ENCODE measurements around the gene SUGCT. TPM values are rescaled to one million over a fixed set of nuclear protein-coding genes. Genes with fewer than 3 reads are reported as not detected.
"Not testable (repeated sequence)": the region's sequence is repeated elsewhere in the genome, so short reads cannot be mapped to it uniquely, and the experiment has no call there.

SUGCT gene
- total and polyA plus RNA-seq, 2 of the 13 experiments (the other 11 are each of a cell fraction or from before 2014, with no cell fraction given), result 10.1 to 22.2 TPM

DNA sequence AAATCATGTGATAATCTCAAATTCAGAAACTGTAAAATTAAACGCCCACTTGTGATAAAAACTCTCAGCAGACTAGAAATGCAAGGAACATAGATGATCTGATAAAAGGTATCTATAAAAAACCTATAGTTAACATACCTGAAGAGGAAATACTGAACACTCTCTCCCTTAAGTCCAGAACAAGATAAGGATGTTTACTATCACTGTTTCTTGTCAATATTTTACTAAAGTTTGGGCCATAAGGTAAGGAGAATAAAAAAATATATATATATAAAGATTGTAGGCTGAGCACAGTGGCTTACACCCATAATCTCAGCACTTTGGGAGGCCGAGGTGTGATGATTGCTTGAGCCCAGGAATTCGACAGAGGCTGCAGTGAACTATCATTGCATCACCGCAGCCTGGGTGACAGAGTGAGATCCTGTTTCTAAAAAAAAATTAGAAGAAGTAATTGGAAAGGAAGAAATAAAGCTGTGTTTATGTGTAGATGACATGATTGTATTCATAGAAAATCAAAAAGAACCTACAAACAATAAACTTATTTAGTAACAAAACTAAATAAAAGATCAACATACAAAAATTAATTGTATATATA lies 28.8 kb upstream of the SUGCT start:
- intact Hi-C loops (cut with micrococcal nuclease; ENCODE audit: unreplicated experiment) (no loop called here), in situ Hi-C loops (cut with HindIII; ENCODE audit: extremely low pct_ligation_motif_present, low pct_unique_long_range_greater_than_20kb) (no loop called here)
- no peak overlapping the region for H3K4me3 ChIP-seq (replicated peaks in 1 of 3; ENCODE audit: insufficient read depth in 1 of 3, low read depth in 2 of 3, low read length in 3 of 3)
- no peak overlapping the region for H2AFZ ChIP-seq (ENCODE audit: low read length)
- H3K36me3 ChIP-seq (replicated peaks in 1 of 2; ENCODE audit: control insufficient read depth in 1 of 2, insufficient read depth in 2 of 2, low read length in 2 of 2), result no peaks in the 10 kb centered on the region; a peak in 1 of 5 replicates
- no peak for ATAC-seq
- H3K4me2 ChIP-seq (ENCODE audit: low read depth, low read length), result no peak overlapping the region
- BruUV-seq (replicated peaks), result no TSS peak
- no peak for FAIRE-seq
- TF ChIP-seq CEBPB (IDR thresholded peaks at IDR 0.05; ENCODE audit: borderline replicate concordance, low read depth, low read length), result 0 out of 2 replicates have a peak, but pooled peaks have one; percentile 2
- TF ChIP-seq, protein P1, sequence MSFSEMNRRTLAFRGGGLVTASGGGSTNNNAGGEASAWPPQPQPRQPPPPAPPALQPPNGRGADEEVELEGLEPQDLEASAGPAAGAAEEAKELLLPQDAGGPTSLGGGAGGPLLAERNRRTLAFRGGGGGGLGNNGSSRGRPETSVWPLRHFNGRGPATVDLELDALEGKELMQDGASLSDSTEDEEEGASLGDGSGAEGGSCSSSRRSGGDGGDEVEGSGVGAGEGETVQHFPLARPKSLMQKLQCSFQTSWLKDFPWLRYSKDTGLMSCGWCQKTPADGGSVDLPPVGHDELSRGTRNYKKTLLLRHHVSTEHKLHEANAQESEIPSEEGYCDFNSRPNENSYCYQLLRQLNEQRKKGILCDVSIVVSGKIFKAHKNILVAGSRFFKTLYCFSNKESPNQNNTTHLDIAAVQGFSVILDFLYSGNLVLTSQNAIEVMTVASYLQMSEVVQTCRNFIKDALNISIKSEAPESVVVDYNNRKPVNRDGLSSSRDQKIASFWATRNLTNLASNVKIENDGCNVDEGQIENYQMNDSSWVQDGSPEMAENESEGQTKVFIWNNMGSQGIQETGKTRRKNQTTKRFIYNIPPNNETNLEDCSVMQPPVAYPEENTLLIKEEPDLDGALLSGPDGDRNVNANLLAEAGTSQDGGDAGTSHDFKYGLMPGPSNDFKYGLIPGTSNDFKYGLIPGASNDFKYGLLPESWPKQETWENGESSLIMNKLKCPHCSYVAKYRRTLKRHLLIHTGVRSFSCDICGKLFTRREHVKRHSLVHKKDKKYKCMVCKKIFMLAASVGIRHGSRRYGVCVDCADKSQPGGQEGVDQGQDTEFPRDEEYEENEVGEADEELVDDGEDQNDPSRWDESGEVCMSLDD (CRISPR knock-in tag; IDR thresholded peaks at IDR 0.05; ENCODE audit: borderline replicate concordance), result no peak
- no peak for TF ChIP-seq ZNF788 (CRISPR knock-in tag; IDR thresholded peaks at IDR 0.05; ENCODE audit: borderline replicate concordance)
- no peak overlapping the region for H3K9ac ChIP-seq (ENCODE audit: insufficient read depth, low read depth, low read length)
- H3K27ac ChIP-seq (ENCODE audit: extremely low read length, insufficient read depth, low read length), result no peak overlapping the region
- no peaks in the 10 kb centered on the region for H4K20me1 ChIP-seq (ENCODE audit: insufficient read depth, low read length)
- no peaks in the 10 kb centered on the region for H3K79me2 ChIP-seq (ENCODE audit: insufficient read depth, low read length)
- H3K27me3 ChIP-seq (ENCODE audit: control insufficient read depth in 1 of 2, insufficient read depth in 2 of 2, low read length in 2 of 2), result no peaks in the 10 kb centered on the region
- no peaks in the 10 kb centered on the region for H3K4me1 ChIP-seq (ENCODE audit: insufficient read depth, low read length)
- no peaks in the 10 kb centered on the region for H3K9me3 ChIP-seq (ENCODE audit: low read length)
- DNase-seq (ENCODE audit: low spot score), result no peak
- ChIA-PET CTCF (ENCODE audit: low intra/inter-chr PET ratio, low total read pairs) (no interaction called here), POLR2A (no interaction called here)
- 77% methylated on average over 4 of the region's 4 CpGs for WGBS (ENCODE audit: low lambda C conversion rate)

DNA sequence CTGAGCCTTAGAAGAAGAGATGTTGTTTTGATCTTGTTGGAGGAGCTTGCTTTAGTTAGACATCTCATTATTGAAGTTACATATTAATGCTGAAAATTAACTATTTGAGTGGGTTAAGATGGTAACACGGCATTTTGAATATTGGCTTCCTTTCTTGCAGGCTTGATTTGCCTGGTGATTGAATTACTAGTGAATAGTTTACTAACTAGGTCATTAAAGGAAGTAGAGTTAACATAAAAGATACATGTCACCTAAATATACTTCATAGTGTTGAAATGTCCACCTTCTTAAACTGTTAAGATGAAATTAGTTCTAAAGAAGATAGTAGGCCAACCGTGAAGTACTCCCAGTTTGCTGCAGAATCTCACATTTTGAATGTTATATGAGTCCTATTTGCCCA lies 18.9 kb upstream of the SUGCT start:
- ATAC-seq (no peak), DNase-seq (ENCODE audit: low spot score) (no peak), FAIRE-seq (no peak)
- Histone ChIP-seq H3K9ac (ENCODE audit: insufficient read depth, low read depth, low read length) (no peak overlapping the region), H3K9me3 (ENCODE audit: low read length) (no peaks in the 10 kb centered on the region), H3K4me1 (ENCODE audit: insufficient read depth, low read length) (no peaks in the 10 kb centered on the region), H3K4me2 (ENCODE audit: low read depth, low read length) (no peak overlapping the region), H2AFZ (ENCODE audit: low read length) (no peak overlapping the region), H3K27me3 (ENCODE audit: control insufficient read depth in 1 of 2, insufficient read depth in 2 of 2, low read length in 2 of 2) (no peaks in the 10 kb centered on the region), H3K36me3 (replicated peaks in 1 of 2; ENCODE audit: control insufficient read depth in 1 of 2, insufficient read depth in 2 of 2, low read length in 2 of 2) (no peaks in the 10 kb centered on the region), H3K4me3 (replicated peaks in 1 of 3; ENCODE audit: insufficient read depth in 1 of 3, low read depth in 2 of 3, low read length in 3 of 3) (no peak overlapping the region), H4K20me1 (ENCODE audit: insufficient read depth, low read length) (no peaks in the 10 kb centered on the region), H3K27ac (ENCODE audit: extremely low read length, insufficient read depth, low read length) (no peak overlapping the region), H3K79me2 (ENCODE audit: insufficient read depth, low read length) (no peaks in the 10 kb centered on the region)
- CTCF ChIA-PET (ENCODE audit: low intra/inter-chr PET ratio, low total read pairs), result no interaction called here
- in situ Hi-C loops (cut with HindIII; ENCODE audit: extremely low pct_ligation_motif_present, low pct_unique_long_range_greater_than_20kb) (no loop called here), intact Hi-C loops (cut with micrococcal nuclease; ENCODE audit: unreplicated experiment) (no loop called here)
- no TSS peak for BruUV-seq (replicated peaks)
- 94% methylated on average over 2 of the region's 2 CpGs for WGBS (ENCODE audit: low lambda C conversion rate)
- POLR2A ChIA-PET, result no interaction called here
- no peak for TF ChIP-seq IKZF1 (IDR thresholded peaks at IDR 0.05)

DNA sequence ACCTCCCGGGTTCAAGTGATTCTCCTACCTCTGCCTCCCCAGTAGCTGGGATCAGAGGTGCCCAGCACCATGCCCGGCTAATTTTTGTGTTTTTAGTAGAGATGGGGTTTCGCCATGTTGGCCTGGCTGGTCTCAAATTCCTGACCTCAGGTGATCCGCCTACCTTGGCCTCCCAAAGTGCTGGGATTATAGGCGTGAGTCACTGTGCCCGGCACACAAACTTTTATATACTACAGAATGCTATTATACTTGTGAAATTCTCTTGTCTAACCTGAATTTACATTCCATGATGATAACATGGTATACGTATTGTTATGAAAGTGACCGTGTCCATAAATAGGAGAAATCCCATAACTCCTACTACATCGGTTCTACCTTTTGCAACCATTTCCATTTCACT lies 17.6 kb upstream of the SUGCT start:
- DNase-seq (ENCODE audit: low spot score); H3K79me2 ChIP-seq (ENCODE audit: insufficient read depth, low read length); intact Hi-C loops (cut with micrococcal nuclease; ENCODE audit: unreplicated experiment); CTCF ChIA-PET (ENCODE audit: low intra/inter-chr PET ratio, low total read pairs); H3K36me3 ChIP-seq (replicated peaks in 1 of 2; ENCODE audit: control insufficient read depth in 1 of 2, insufficient read depth in 2 of 2, low read length in 2 of 2); H3K27ac ChIP-seq (ENCODE audit: extremely low read length, insufficient read depth, low read length); FAIRE-seq; H3K9ac ChIP-seq (ENCODE audit: insufficient read depth, low read depth, low read length); H3K4me1 ChIP-seq (ENCODE audit: insufficient read depth, low read length); ATAC-seq; H3K27me3 ChIP-seq (ENCODE audit: control insufficient read depth in 1 of 2, insufficient read depth in 2 of 2, low read length in 2 of 2); H4K20me1 ChIP-seq (ENCODE audit: insufficient read depth, low read length); H3K4me3 ChIP-seq (replicated peaks in 1 of 3; ENCODE audit: insufficient read depth in 1 of 3, low read depth in 2 of 3, low read length in 3 of 3); H2AFZ ChIP-seq (ENCODE audit: low read length); H3K9me3 ChIP-seq (ENCODE audit: low read length); POLR2A ChIA-PET; H3K4me2 ChIP-seq (ENCODE audit: low read depth, low read length); in situ Hi-C loops (cut with HindIII; ENCODE audit: extremely low pct_ligation_motif_present, low pct_unique_long_range_greater_than_20kb); BruUV-seq (replicated peaks): not testable (repeated sequence)
- WGBS (ENCODE audit: low lambda C conversion rate), result 96% methylated on average over 8 of the region's 9 CpGs
